Measurements from ENCODE around the gene NOS1AP.
"Not testable (repeated sequence)": the region's sequence is repeated elsewhere in the genome, so short reads cannot be mapped to it uniquely, and the experiment has no call there.

The NOS1AP gene

GRCh38 chr1:162081316-162081715 is 11.8 kb downstream of the NOS1AP start:
- no peak for DNase-seq

GRCh38 chr1:162082080-162082479 is 12.6 kb downstream of the NOS1AP start:
- H3K27ac ChIP-seq; in situ Hi-C loops (cut with HindIII; ENCODE audit: low pct_ligation_motif_present, low sequenced_read_pairs); DNase-seq: not testable (repeated sequence)

More at GRCh38 chr1:162081316-162081715, 11.8 kb downstream of the NOS1AP start:
- Histone ChIP-seq H3K4me3 (ENCODE audit: low read depth, low read length) (no peak overlapping the region), H3K27ac (no peak overlapping the region), H3K36me3 (replicated peaks) (no peaks in the 10 kb centered on the region), H3K27me3 (replicated peaks) (no peaks in the 10 kb centered on the region)
- in situ Hi-C loops (cut with HindIII; ENCODE audit: low pct_ligation_motif_present, low sequenced_read_pairs): no loop called here
- no peak for TF ChIP-seq CTCF (IDR thresholded peaks at IDR 0.05; ENCODE audit: low read depth, low read length, missing control alignments)

GRCh38 chr1:162083273-162083672 is 13.8 kb downstream of the NOS1AP start:
- Histone ChIP-seq H3K36me3 (replicated peaks) (no peaks in the 10 kb centered on the region), H3K27ac (no peak overlapping the region), H3K27me3 (replicated peaks) (no peaks in the 10 kb centered on the region), H3K4me3 (ENCODE audit: low read depth, low read length) (no peak overlapping the region)
- DNase-seq: no peak
- in situ Hi-C loops (cut with HindIII; ENCODE audit: low pct_ligation_motif_present, low sequenced_read_pairs): no loop called here
- TF ChIP-seq CTCF (IDR thresholded peaks at IDR 0.05; ENCODE audit: low read depth, low read length, missing control alignments): no peak

More at GRCh38 chr1:162082080-162082479, 12.6 kb downstream of the NOS1AP start:
- H3K36me3 ChIP-seq (replicated peaks); H3K4me3 ChIP-seq (ENCODE audit: low read depth, low read length); H3K27me3 ChIP-seq (replicated peaks): not testable (repeated sequence)

- TF ChIP-seq CTCF (IDR thresholded peaks at IDR 0.05; ENCODE audit: low read depth, low read length, missing control alignments): no peak
These were observed 16.5 kb downstream of the NOS1AP start for GRCh38 chr1:162085991-162086390.

GRCh38 chr1:162087111-162087510 is 17.6 kb downstream of the NOS1AP start:
- Histone ChIP-seq H3K36me3 (replicated peaks) (no peaks in the 10 kb centered on the region), H3K27ac (no peak overlapping the region), H3K27me3 (replicated peaks) (no peaks in the 10 kb centered on the region), H3K4me3 (ENCODE audit: low read depth, low read length) (no peak overlapping the region)
- no peak for DNase-seq
- in situ Hi-C loops (cut with HindIII; ENCODE audit: low pct_ligation_motif_present, low sequenced_read_pairs): no loop called here
- TF ChIP-seq CTCF (IDR thresholded peaks at IDR 0.05; ENCODE audit: low read depth, low read length, missing control alignments): no peak

More at GRCh38 chr1:162085991-162086390, 16.5 kb downstream of the NOS1AP start:
- in situ Hi-C loops (cut with HindIII; ENCODE audit: low pct_ligation_motif_present, low sequenced_read_pairs): no loop called here
- H3K4me3 ChIP-seq (ENCODE audit: low read depth, low read length): no peak overlapping the region
- H3K36me3 ChIP-seq (replicated peaks): no peaks in the 10 kb centered on the region
- H3K27me3 ChIP-seq (replicated peaks): no peaks in the 10 kb centered on the region
- H3K27ac ChIP-seq: no peak overlapping the region
- no peak for DNase-seq

GRCh38 chr1:162087574-162087973 is 18.1 kb downstream of the NOS1AP start:
- Histone ChIP-seq H3K27ac (no peak overlapping the region), H3K36me3 (replicated peaks) (no peaks in the 10 kb centered on the region), H3K27me3 (replicated peaks) (no peaks in the 10 kb centered on the region), H3K4me3 (ENCODE audit: low read depth, low read length) (no peak overlapping the region)
- in situ Hi-C loops (cut with HindIII; ENCODE audit: low pct_ligation_motif_present, low sequenced_read_pairs): no loop called here
- TF ChIP-seq CTCF (IDR thresholded peaks at IDR 0.05; ENCODE audit: low read depth, low read length, missing control alignments): no peak
- DNase-seq: no peak
